GM12801 (cell line): ENCODE measurements around the gene TOLLIP.

Source experiments
- TF ChIP-seq, protein P1 (sequence below): IDR thresholded peaks from one replicate; pipeline ENCODE4 v1.5.1; 2011; ENCODE audit warnings: control low read depth; ENCODE audit not compliant: insufficient read length; ENCODE audit errors: extremely low read depth

The TOLLIP gene

DNA sequence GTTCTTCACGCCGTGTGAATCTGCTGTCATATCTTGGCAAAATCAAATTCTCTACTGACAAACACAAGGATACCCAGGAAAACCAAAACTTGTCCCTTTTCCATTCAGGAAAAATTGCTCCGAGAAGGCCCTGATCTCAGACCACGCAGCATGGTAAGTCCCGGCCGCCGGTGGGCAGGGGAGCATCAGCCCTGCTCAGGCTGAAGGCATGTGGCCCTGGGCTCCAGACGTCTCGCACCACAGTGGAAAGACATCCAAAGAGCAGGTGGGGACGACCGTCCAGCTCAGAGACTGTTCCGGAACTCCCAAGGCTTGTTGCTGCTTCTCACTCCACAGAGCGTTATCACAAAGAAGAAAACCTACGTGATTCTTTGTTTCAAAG, 29.8 kb downstream of the TOLLIP start:
- TF ChIP-seq, protein P1, sequence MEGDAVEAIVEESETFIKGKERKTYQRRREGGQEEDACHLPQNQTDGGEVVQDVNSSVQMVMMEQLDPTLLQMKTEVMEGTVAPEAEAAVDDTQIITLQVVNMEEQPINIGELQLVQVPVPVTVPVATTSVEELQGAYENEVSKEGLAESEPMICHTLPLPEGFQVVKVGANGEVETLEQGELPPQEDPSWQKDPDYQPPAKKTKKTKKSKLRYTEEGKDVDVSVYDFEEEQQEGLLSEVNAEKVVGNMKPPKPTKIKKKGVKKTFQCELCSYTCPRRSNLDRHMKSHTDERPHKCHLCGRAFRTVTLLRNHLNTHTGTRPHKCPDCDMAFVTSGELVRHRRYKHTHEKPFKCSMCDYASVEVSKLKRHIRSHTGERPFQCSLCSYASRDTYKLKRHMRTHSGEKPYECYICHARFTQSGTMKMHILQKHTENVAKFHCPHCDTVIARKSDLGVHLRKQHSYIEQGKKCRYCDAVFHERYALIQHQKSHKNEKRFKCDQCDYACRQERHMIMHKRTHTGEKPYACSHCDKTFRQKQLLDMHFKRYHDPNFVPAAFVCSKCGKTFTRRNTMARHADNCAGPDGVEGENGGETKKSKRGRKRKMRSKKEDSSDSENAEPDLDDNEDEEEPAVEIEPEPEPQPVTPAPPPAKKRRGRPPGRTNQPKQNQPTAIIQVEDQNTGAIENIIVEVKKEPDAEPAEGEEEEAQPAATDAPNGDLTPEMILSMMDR: no peak

- TF ChIP-seq, protein P1: no peak
Observed at GRCh38 chr11:1278766-1279673, 30.4 kb downstream of the TOLLIP start.

GRCh38 chr11:1277936-1278512, 31.4 kb downstream of the TOLLIP start:
- TF ChIP-seq, protein P1: no peak

- TF ChIP-seq, protein P1: no peak
Observed at GRCh38 chr11:1276866-1277615, 32.4 kb downstream of the TOLLIP start.

GRCh38 chr11:1276041-1276790, 33.2 kb downstream of the TOLLIP start:
- TF ChIP-seq, protein P1: no peak

DNA sequence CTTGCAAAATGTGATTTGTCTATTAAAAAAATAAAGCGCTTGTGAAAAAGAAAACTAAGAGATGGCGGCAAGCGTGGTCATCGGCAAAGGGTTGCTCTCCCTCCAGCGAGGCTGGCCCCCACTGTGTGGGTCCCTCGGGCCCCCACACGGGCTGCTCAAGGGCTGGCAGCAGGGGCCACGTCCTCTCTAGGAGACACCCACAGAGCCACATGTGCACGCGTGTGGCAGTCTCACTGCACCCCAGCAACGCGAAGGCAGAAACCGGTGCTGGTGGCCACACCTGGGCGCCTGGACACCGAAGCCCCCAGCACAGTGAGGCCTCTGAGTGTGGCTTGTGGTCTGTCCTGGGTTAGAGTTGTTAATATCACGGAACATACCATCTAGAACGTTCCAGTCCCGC, 34.4 kb downstream of the TOLLIP start:
- TF ChIP-seq, protein P1: no peak
